Ectodermal cell (in vitro differentiated cells): ENCODE data around the gene DHX30.
A peak's percentile ranks its signal among the peaks of the same experiment; 100 is the strongest.
"Not testable (repeated sequence)": the region's sequence is repeated elsewhere in the genome, so short reads cannot be mapped to it uniquely, and the experiment has no call there.

ENCODE experiments used
- H3K27ac ChIP-seq: 2 replicates; pipeline ENCODE4 v1.7.0; 2013; ENCODE audit warnings: mild to moderate bottlenecking, low read depth, low read length; ENCODE audit not compliant: insufficient read depth, poor library complexity, severe bottlenecking
- H3K27me3 ChIP-seq: 2 replicates; pipeline ENCODE4 v1.7.0; 2013; ENCODE audit warnings: mild to moderate bottlenecking, low read length; ENCODE audit not compliant: insufficient read depth, control insufficient read depth, poor library complexity, severe bottlenecking
- H3K36me3 ChIP-seq: one replicate; pipeline ENCODE4 v1.7.0; 2013; ENCODE audit warnings: low read length; ENCODE audit not compliant: control insufficient read depth, insufficient read depth
- H3K4me1 ChIP-seq: one replicate; pipeline ENCODE4 v1.7.0; 2013; ENCODE audit warnings: low read length; ENCODE audit not compliant: control insufficient read depth, insufficient read depth
- H3K4me3 ChIP-seq: 2 replicates; pipeline ENCODE4 v1.7.0; 2013; ENCODE audit warnings: low read depth, low read length, control low read depth; ENCODE audit not compliant: insufficient read depth
- H3K9me3 ChIP-seq: 2 replicates; pipeline ENCODE4 v1.7.0; 2013; ENCODE audit warnings: mild to moderate bottlenecking, low read length, moderate library complexity; ENCODE audit not compliant: control insufficient read depth
- WGBS, 2 experiments: methylation state at CpG; one replicate each; pipeline ENCODE4 v1.1.7; 2013; ENCODE audit warnings: missing lambda C conversion rate in 2 of 2; 5-methylcytosine and 5-hydroxymethylcytosine counted together

DHX30 gene

GRCh38 chr3:47882338-47882737 lies 79.4 kb downstream of the DHX30 start:
- no peak overlapping the region for H3K27ac ChIP-seq
- no peaks in the 10 kb centered on the region for H3K27me3 ChIP-seq
- WGBS, 2 experiments, result 88 to 92% methylated on average over 2 of the region's 2 CpGs
- H3K4me1 ChIP-seq, result no peaks in the 10 kb centered on the region
- H3K4me3 ChIP-seq, result no peak overlapping the region
- no peaks in the 10 kb centered on the region for H3K9me3 ChIP-seq
- H3K36me3 ChIP-seq, result no peaks in the 10 kb centered on the region

GRCh38 chr3:47884603-47885002 lies 81.7 kb downstream of the DHX30 start:
- Histone ChIP-seq H3K27me3 (no peaks in the 10 kb centered on the region), H3K4me1 (peaks cover 6% of the 10 kb centered on the region), H3K27ac (no peak overlapping the region), H3K36me3 (no peaks in the 10 kb centered on the region), H3K4me3 (no peak overlapping the region), H3K9me3 (no peaks in the 10 kb centered on the region)
- 89 to 91% methylated on average over 3 of the region's 3 CpGs for WGBS, 2 experiments

- Histone ChIP-seq H3K27ac (no peak overlapping the region), H3K4me3 (no peak overlapping the region), H3K27me3 (no peaks in the 10 kb centered on the region), H3K4me1 (peaks cover 10% of the 10 kb centered on the region), H3K9me3 (no peaks in the 10 kb centered on the region), H3K36me3 (no peaks in the 10 kb centered on the region)
- 88 to 91% methylated on average over 1 of the region's 1 CpG for whole genome bisulfite sequencing, 2 experiments
These were observed 82.2 kb downstream of the DHX30 start for GRCh38 chr3:47885168-47885567.

- H3K27ac ChIP-seq, H3K36me3 ChIP-seq, H3K4me3 ChIP-seq, H3K27me3 ChIP-seq, H3K9me3 ChIP-seq: not testable (repeated sequence)
- peaks cover 34% of the 10 kb centered on the region for H3K4me1 ChIP-seq
- WGBS, 2 experiments, result 92 to 95% methylated on average over 9 of the region's 9 CpGs
These were observed 85.1 kb downstream of the DHX30 start for GRCh38 chr3:47887991-47888390.

- no peaks in the 10 kb centered on the region for H3K27me3 ChIP-seq
- no peaks in the 10 kb centered on the region for H3K36me3 ChIP-seq
- H3K4me1 ChIP-seq, result peaks cover 45% of the 10 kb centered on the region
- peak overlapping the region; percentile 100 for H3K27ac ChIP-seq
- WGBS, 2 experiments, result 98 to 100% methylated on average over 4 of the region's 4 CpGs
- no peak overlapping the region for H3K4me3 ChIP-seq
- no peaks in the 10 kb centered on the region for H3K9me3 ChIP-seq
These were observed 86.2 kb downstream of the DHX30 start for GRCh38 chr3:47888986-47889757.

- WGBS, 2 experiments, result 8 to 13% methylated on average over 3 of the region's 3 CpGs
- Histone ChIP-seq H3K4me1 (peaks cover 45% of the 10 kb centered on the region), H3K4me3 (peak overlapping the region; percentile 18), H3K27me3 (no peaks in the 10 kb centered on the region), H3K36me3 (no peaks in the 10 kb centered on the region), H3K27ac (peak overlapping the region; percentile 100), H3K9me3 (no peaks in the 10 kb centered on the region)
These were observed 87.3 kb downstream of the DHX30 start for GRCh38 chr3:47890126-47890827.

GRCh38 chr3:47890828-47891612 lies 88.1 kb downstream of the DHX30 start:
- no peaks in the 10 kb centered on the region for H3K36me3 ChIP-seq
- peaks cover 45% of the 10 kb centered on the region for H3K4me1 ChIP-seq
- WGBS, 2 experiments, result 53 to 56% methylated on average over 10 of the region's 10 CpGs
- H3K4me3 ChIP-seq, result no peak overlapping the region
- H3K27me3 ChIP-seq, result no peaks in the 10 kb centered on the region
- H3K9me3 ChIP-seq, result no peaks in the 10 kb centered on the region
- peak overlapping the region; percentile 100 for H3K27ac ChIP-seq

GRCh38 chr3:47891613-47892005 lies 88.7 kb downstream of the DHX30 start:
- Histone ChIP-seq H3K4me3 (no peak overlapping the region), H3K4me1 (peaks cover 45% of the 10 kb centered on the region), H3K27me3 (no peaks in the 10 kb centered on the region), H3K36me3 (no peaks in the 10 kb centered on the region), H3K27ac (peak overlapping the region; percentile 100), H3K9me3 (no peaks in the 10 kb centered on the region)
- WGBS, 2 experiments, result 89 to 91% methylated on average over 3 of the region's 3 CpGs

- no peaks in the 10 kb centered on the region for H3K9me3 ChIP-seq
- peaks cover 45% of the 10 kb centered on the region for H3K4me1 ChIP-seq
- H3K27me3 ChIP-seq, result no peaks in the 10 kb centered on the region
- no peak overlapping the region for H3K4me3 ChIP-seq
- H3K36me3 ChIP-seq, result no peaks in the 10 kb centered on the region
- WGBS, 2 experiments, result 75 to 77% methylated on average over 15 of the region's 15 CpGs
- H3K27ac ChIP-seq, result peak overlapping the region; percentile 100
These were observed 89.5 kb downstream of the DHX30 start for GRCh38 chr3:47892286-47893040.
